A549 (cell line): ENCODE results near the gene CFAP77. TPM values are rescaled to one million over a fixed set of nuclear protein-coding genes. Genes with fewer than 3 reads are reported as not detected.

Experiments
- ATAC-seq, 2 experiments: fragments of 200-7000 bp in 1 of 2; fragments of >200 bp in 1 of 2; cut with Nextera tagmentation in 1 of 2; cut with Tn5 transposase in 1 of 2; 3 replicates each; pipeline versions ENCODE4 v1.8.0 to v1.9.1; 2018 to 2020; ENCODE audit warnings: mild to moderate bottlenecking in 1 of 2, moderate library complexity in 1 of 2
- CTCF ChIA-PET: fragments of 300-600 bp; sonication (Branson Sonifier 250); formaldehyde crosslinking; extraction: SDS; loops from one replicate; lab custom pipeline; 2021; ENCODE audit warnings: antibody characterized with exemption, inconsistent platforms; lab: Yijun Ruan, JAX
- POLR2A ChIA-PET: fragments of 350-600 bp; formaldehyde crosslinking; extraction: SDS; loops from one replicate; lab custom pipeline; 2021; ENCODE audit warnings: antibody characterized with exemption, inconsistent platforms; lab: Yijun Ruan, JAX
- DNase-seq, 2 experiments: peaks; one replicate each; pipeline versions ENCODE4 v3.0.0 to v3.0.0-alpha.2; 2011 to 2016; ENCODE audit warnings: low read depth in 1 of 2, low spot score in 1 of 2
- FAIRE-seq: peaks from 2 replicates; lab custom pipeline; 2011; peaks lifted over from hg19 to GRCh38; lab: Jason Lieb, UNC
- H3K27ac ChIP-seq, 2 experiments: fragments of >200 bp; sonication (Bioruptor Twin); formaldehyde crosslinking; 3 replicates each; pipeline ENCODE4 v1.5.1; 2016 to 2017
- H3K4me1 ChIP-seq: fragments of >200 bp; sonication (Bioruptor Twin); formaldehyde crosslinking; 3 replicates; pipeline ENCODE4 v1.6.1; 2016
- H3K4me2 ChIP-seq: fragments of >200 bp; sonication (Bioruptor Twin); formaldehyde crosslinking; 3 replicates; pipeline ENCODE4 v1.6.1; 2016
- H3K4me3 ChIP-seq: fragments of >200 bp; sonication (Bioruptor Twin); formaldehyde crosslinking; 3 replicates; pipeline ENCODE4 v1.5.1; 2016
- H3K9me3 ChIP-seq: fragments of >200 bp; sonication (Bioruptor Twin); formaldehyde crosslinking; 3 replicates; pipeline ENCODE4 v1.6.1; 2016
- EHF ChIP-seq: fragments of 250-450 bp; sonication (Bioruptor Pico); IDR thresholded peaks from 2 replicates; pipeline ENCODE4 v1.5.0; 2020; ENCODE audit warnings: mild to moderate bottlenecking
- EHMT2 ChIP-seq: fragments of 200-600 bp; sonication (generic); IDR thresholded peaks from 2 replicates; pipeline ENCODE4 v1.6.1; 2016; ENCODE audit warnings: antibody characterized with exemption, low read depth, mild to moderate bottlenecking, moderate library complexity
- EP300 ChIP-seq, 2 experiments: fragments of >200 bp; sonication (Bioruptor Twin); formaldehyde crosslinking; IDR thresholded peaks; 2 replicates in 1 of 2; 3 replicates in 1 of 2; pipeline ENCODE4 v1.6.1; 2016 to 2017
- FOSB ChIP-seq: fragments of 250-450 bp; sonication (Bioruptor Pico); IDR thresholded peaks from 2 replicates; pipeline ENCODE4 v1.5.0; 2020; ENCODE audit warnings: mild to moderate bottlenecking, moderate library complexity
- GATA3 ChIP-seq: IDR thresholded peaks from 2 replicates; pipeline ENCODE4 v1.6.1; 2012; ENCODE audit warnings: borderline replicate concordance
- HDAC2 ChIP-seq: fragments of 200-600 bp; sonication (generic); IDR thresholded peaks from 2 replicates; pipeline ENCODE4 v1.6.1; 2016
- HEYL ChIP-seq: fragments of 250-450 bp; sonication (Bioruptor Pico); IDR thresholded peaks from 2 replicates; pipeline ENCODE4 v1.8.0; 2021; ENCODE audit warnings: mild to moderate bottlenecking, moderate library complexity
- HOXB13 ChIP-seq: fragments of 250-450 bp; sonication (Bioruptor Pico); IDR thresholded peaks from 2 replicates; pipeline ENCODE4 v1.5.0; 2020; ENCODE audit warnings: low read depth, mild to moderate bottlenecking, moderate library complexity
- HOXB5 ChIP-seq: fragments of 250-450 bp; sonication (Bioruptor Pico); IDR thresholded peaks from 2 replicates; pipeline ENCODE4 v1.5.0; 2020; ENCODE audit warnings: mild to moderate bottlenecking, moderate library complexity
- KDM5A ChIP-seq: fragments of 200-600 bp; sonication (generic); IDR thresholded peaks from 2 replicates; pipeline ENCODE4 v1.6.1; 2016; ENCODE audit warnings: antibody characterized with exemption, mild to moderate bottlenecking
- MAFK ChIP-seq: fragments of 450-650 bp; IDR thresholded peaks from 2 replicates; pipeline ENCODE4 v1.6.1; 2014; ENCODE audit not compliant: partially characterized antibody
- MAZ ChIP-seq: fragments of 150-350 bp; IDR thresholded peaks from 2 replicates; pipeline ENCODE4 v1.6.1; 2014; ENCODE audit warnings: antibody characterized with exemption, low read depth, low read length, borderline replicate concordance
- MYC ChIP-seq: IDR thresholded peaks from 2 replicates; pipeline ENCODE4 v1.6.1; 2012; ENCODE audit warnings: mild to moderate bottlenecking, inconsistent platforms, low read length, improper control_type of control experiment, borderline replicate concordance
- NPAS2 ChIP-seq: fragments of 250-450 bp; sonication (Bioruptor Pico); IDR thresholded peaks from 2 replicates; pipeline ENCODE4 v1.8.0; 2022; ENCODE audit warnings: mild to moderate bottlenecking, moderate library complexity, borderline replicate concordance
- PHF8 ChIP-seq: fragments of 200-600 bp; sonication (generic); IDR thresholded peaks from 2 replicates; pipeline ENCODE4 v1.6.1; 2016; ENCODE audit warnings: low read depth, mild to moderate bottlenecking, antibody characterized with exemption, moderate library complexity, borderline replicate concordance
- POLR2AphosphoS2 ChIP-seq: conservative IDR thresholded peaks from 2 replicates; pipeline ENCODE4 v1.6.1; 2012; ENCODE audit warnings: low read length, improper control_type of control experiment, inconsistent platforms
- RNF2 ChIP-seq: fragments of 200-600 bp; sonication (generic); IDR thresholded peaks from 2 replicates; pipeline ENCODE4 v1.6.1; 2016; ENCODE audit warnings: low read depth, mild to moderate bottlenecking, antibody characterized with exemption, moderate library complexity, borderline replicate concordance
- TP53 ChIP-seq: fragments of 250-450 bp; sonication (Bioruptor Pico); IDR thresholded peaks from 2 replicates; pipeline ENCODE4 v1.5.0; 2021; ENCODE audit warnings: mild to moderate bottlenecking, moderate library complexity
- ZC3H11A ChIP-seq: fragments of 450-650 bp; IDR thresholded peaks from 2 replicates; pipeline ENCODE4 v1.6.1; 2014; ENCODE audit warnings: antibody characterized with exemption, mild to moderate bottlenecking
- WGBS: methylation state at CpG from one replicate; pipeline ENCODE4 v1.1.6; 2017; ENCODE audit errors: missing lambda C conversion rate; 5-methylcytosine and 5-hydroxymethylcytosine counted together
- polyA plus RNA-seq, 4 experiments: library from polyadenylated mRNA; depleted of rRNA in 3 of 4; stranded (reverse); fragments of >200 nt; fragmentation: RNase III in 1 of 4; extraction: RNeasy Plus Mini Kit Qiagen cat#74134 plus additional on column Dnase treatment in 1 of 4; gene quantifications; 2 replicates in 3 of 4; 3 replicates in 1 of 4; pipeline ENCODE4 v1.2.3, GENCODE V29; 2011 to 2017
- TF ChIP-seq, protein P1 (sequence below): IDR thresholded peaks from 2 replicates; pipeline ENCODE4 v1.6.1; 2012; ENCODE audit warnings: low read depth, borderline replicate concordance
- TF ChIP-seq, protein P2 (sequence below): fragments of 250-450 bp; sonication (Bioruptor Pico); IDR thresholded peaks from 2 replicates; pipeline ENCODE4 v1.5.0; 2021; ENCODE audit warnings: mild to moderate bottlenecking, moderate library complexity, borderline replicate concordance
- TF ChIP-seq, protein P3 (sequence below): fragments of 250-450 bp; sonication (Bioruptor Pico); IDR thresholded peaks from 2 replicates; pipeline ENCODE4 v1.5.0; 2020; ENCODE audit warnings: low read depth, mild to moderate bottlenecking, moderate library complexity
- TF ChIP-seq, protein P4 (sequence below): fragments of 150-350 bp; IDR thresholded peaks from 2 replicates; pipeline ENCODE4 v1.6.1; 2014; ENCODE audit warnings: low read depth, mild to moderate bottlenecking, low read length
- TF ChIP-seq, protein P5 (sequence below): fragments of 200-600 bp; sonication (generic); IDR thresholded peaks from 2 replicates; pipeline ENCODE4 v1.6.1; 2016; ENCODE audit warnings: antibody characterized with exemption, mild to moderate bottlenecking, moderate library complexity

CFAP77 gene
- polyA plus RNA-seq, 2 of the 4 experiments (the other 2 are of a cell fraction), result 0.05 TPM; not detected in 1

DNA sequence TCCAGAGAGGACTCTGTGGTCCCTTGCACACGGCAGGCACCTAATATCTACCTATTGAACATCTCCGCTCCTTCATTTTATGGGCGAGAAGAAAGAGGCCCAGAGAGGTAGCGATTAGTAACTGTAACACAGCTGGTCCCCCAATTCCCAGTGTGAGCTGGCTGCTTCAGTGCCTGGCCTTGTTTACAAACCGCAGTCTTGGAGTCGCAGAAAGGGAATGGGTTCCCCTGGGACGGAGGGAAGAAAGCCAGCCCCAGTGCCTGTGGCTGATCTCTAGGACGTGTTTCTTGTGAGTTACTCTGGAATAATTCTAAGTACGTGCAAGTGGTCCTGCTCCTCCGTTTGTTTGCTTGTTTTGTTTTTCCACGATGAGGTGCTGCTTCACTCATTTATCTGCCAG, 52.0 kb downstream of the CFAP77 start:
- 66% methylated on average over 11 of the region's 11 CpGs for WGBS
- H3K9me3 ChIP-seq, result no peaks in the 10 kb centered on the region
- TF ChIP-seq EP300 (IDR thresholded peaks at IDR 0.05) (no peak), MAFK (no peak), RNF2 (no peak), HOXB13 (no peak), POLR2AphosphoS2 (no peak), HDAC2 (no peak), KDM5A (no peak), PHF8 (no peak)
- TF ChIP-seq, protein P1, sequence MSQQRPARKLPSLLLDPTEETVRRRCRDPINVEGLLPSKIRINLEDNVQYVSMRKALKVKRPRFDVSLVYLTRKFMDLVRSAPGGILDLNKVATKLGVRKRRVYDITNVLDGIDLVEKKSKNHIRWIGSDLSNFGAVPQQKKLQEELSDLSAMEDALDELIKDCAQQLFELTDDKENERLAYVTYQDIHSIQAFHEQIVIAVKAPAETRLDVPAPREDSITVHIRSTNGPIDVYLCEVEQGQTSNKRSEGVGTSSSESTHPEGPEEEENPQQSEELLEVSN, result no peak
- TF ChIP-seq, protein P2, sequence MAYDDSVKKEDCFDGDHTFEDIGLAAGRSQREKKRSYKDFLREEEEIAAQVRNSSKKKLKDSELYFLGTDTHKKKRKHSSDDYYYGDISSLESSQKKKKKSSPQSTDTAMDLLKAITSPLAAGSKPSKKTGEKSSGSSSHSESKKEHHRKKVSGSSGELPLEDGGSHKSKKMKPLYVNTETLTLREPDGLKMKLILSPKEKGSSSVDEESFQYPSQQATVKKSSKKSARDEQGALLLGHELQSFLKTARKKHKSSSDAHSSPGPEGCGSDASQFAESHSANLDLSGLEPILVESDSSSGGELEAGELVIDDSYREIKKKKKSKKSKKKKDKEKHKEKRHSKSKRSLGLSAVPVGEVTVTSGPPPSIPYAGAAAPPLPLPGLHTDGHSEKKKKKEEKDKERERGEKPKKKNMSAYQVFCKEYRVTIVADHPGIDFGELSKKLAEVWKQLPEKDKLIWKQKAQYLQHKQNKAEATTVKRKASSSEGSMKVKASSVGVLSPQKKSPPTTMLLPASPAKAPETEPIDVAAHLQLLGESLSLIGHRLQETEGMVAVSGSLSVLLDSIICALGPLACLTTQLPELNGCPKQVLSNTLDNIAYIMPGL (CRISPR knock-in tag), result no peak
- CTCF ChIA-PET, result no interaction called here
- FAIRE-seq (no peak), ATAC-seq (no peak), DNase-seq (no peak)
- H3K4me2 ChIP-seq, result no peak overlapping the region
- no peaks in the 10 kb centered on the region for H3K4me1 ChIP-seq
- no peak overlapping the region for H3K27ac ChIP-seq
- POLR2A ChIA-PET, result no interaction called here
- no peak overlapping the region for H3K4me3 ChIP-seq

DNA sequence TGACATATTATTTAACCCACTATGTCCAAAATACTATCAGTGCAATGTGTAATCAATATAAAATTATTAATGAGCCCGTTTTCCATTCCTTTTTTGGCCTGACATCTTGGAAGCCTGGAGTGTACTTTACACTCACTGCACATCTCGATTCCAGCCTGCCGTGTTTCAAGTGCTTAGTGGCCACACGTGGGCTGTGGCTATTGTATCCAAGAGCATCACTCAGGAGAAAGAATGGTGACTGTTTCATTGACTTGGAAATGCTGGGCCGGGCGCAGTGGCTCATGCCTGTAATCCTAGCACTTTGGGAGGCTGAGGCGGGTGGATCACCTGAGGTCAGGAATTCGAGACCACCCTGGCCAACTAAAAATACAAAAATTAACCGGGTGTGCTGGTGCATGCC, 54.5 kb downstream of the CFAP77 start:
- no peak for FAIRE-seq
- TF ChIP-seq, protein P3, sequence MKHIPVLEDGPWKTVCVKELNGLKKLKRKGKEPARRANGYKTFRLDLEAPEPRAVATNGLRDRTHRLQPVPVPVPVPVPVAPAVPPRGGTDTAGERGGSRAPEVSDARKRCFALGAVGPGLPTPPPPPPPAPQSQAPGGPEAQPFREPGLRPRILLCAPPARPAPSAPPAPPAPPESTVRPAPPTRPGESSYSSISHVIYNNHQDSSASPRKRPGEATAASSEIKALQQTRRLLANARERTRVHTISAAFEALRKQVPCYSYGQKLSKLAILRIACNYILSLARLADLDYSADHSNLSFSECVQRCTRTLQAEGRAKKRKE, result no peak
- TF ChIP-seq HOXB5 (CRISPR knock-in tag), result no peak
- Histone ChIP-seq H3K4me2 (no peak overlapping the region), H3K4me1 (no peaks in the 10 kb centered on the region), H3K9me3 (no peaks in the 10 kb centered on the region), H3K27ac (no peak overlapping the region), H3K4me3 (no peak overlapping the region)
- no peak for ATAC-seq
- no peak for DNase-seq
- POLR2A ChIA-PET, result no interaction called here
- CTCF ChIA-PET, result no interaction called here
- WGBS, result 45% methylated on average over 9 of the region's 9 CpGs

DNA sequence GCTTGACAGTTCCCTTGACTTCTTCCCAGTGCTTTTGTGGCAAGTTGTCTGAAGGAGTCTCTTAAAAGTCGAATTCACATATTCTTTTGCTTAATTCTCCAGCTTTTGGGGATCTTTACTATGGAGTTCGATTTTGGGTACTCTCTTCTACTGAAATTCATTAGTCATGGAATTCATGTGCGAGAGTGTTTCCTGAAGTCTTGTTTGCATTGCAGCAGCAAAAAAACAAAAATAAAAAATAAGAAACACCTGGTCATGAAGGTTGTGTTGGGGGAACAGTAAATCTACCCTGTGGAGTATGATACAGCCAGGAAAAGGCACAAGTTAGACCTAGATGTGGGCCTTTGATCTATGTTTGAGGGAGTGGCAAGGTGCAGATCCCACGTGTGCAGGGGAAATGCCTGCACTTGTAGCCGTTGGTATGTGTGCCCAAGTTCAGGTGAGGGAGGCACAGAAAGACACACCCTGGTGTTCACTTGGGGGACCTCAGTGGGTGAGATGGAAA, 55.2 kb downstream of the CFAP77 start:
- H3K4me1 ChIP-seq, result no peaks in the 10 kb centered on the region
- no peak for FAIRE-seq
- TF ChIP-seq NPAS2 (CRISPR knock-in tag), result no peak
- no peak for TF ChIP-seq HEYL (CRISPR knock-in tag)
- TF ChIP-seq, protein P4, sequence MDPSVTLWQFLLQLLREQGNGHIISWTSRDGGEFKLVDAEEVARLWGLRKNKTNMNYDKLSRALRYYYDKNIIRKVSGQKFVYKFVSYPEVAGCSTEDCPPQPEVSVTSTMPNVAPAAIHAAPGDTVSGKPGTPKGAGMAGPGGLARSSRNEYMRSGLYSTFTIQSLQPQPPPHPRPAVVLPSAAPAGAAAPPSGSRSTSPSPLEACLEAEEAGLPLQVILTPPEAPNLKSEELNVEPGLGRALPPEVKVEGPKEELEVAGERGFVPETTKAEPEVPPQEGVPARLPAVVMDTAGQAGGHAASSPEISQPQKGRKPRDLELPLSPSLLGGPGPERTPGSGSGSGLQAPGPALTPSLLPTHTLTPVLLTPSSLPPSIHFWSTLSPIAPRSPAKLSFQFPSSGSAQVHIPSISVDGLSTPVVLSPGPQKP, result no peak
- no peak for TF ChIP-seq ZC3H11A
- no peak for TF ChIP-seq EHF (CRISPR knock-in tag)
- TF ChIP-seq, protein P2 (CRISPR knock-in tag), result no peak
- TF ChIP-seq HDAC2, result no peak
- no peak for TF ChIP-seq TP53
- no peak for TF ChIP-seq FOSB (CRISPR knock-in tag)
- TF ChIP-seq, protein P5, sequence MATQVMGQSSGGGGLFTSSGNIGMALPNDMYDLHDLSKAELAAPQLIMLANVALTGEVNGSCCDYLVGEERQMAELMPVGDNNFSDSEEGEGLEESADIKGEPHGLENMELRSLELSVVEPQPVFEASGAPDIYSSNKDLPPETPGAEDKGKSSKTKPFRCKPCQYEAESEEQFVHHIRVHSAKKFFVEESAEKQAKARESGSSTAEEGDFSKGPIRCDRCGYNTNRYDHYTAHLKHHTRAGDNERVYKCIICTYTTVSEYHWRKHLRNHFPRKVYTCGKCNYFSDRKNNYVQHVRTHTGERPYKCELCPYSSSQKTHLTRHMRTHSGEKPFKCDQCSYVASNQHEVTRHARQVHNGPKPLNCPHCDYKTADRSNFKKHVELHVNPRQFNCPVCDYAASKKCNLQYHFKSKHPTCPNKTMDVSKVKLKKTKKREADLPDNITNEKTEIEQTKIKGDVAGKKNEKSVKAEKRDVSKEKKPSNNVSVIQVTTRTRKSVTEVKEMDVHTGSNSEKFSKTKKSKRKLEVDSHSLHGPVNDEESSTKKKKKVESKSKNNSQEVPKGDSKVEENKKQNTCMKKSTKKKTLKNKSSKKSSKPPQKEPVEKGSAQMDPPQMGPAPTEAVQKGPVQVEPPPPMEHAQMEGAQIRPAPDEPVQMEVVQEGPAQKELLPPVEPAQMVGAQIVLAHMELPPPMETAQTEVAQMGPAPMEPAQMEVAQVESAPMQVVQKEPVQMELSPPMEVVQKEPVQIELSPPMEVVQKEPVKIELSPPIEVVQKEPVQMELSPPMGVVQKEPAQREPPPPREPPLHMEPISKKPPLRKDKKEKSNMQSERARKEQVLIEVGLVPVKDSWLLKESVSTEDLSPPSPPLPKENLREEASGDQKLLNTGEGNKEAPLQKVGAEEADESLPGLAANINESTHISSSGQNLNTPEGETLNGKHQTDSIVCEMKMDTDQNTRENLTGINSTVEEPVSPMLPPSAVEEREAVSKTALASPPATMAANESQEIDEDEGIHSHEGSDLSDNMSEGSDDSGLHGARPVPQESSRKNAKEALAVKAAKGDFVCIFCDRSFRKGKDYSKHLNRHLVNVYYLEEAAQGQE, result no peak
- TF ChIP-seq EHMT2, result no peak
- no peak for TF ChIP-seq MAZ
- no peak for TF ChIP-seq KDM5A
- TF ChIP-seq GATA3, result no peak
- no peak for TF ChIP-seq EP300 (IDR thresholded peaks at IDR 0.05)
- no peak for TF ChIP-seq MYC

More for the DNA sequence above, 55.2 kb downstream of the CFAP77 start:
- H3K4me3 ChIP-seq, result no peak overlapping the region
- ATAC-seq (no peak), DNase-seq (no peak)
- H3K4me2 ChIP-seq, result no peak overlapping the region
- 13% methylated on average over 5 of the region's 5 CpGs for WGBS
- CTCF ChIA-PET, result interaction anchor here (1.5 kb wide), 1 partner anchor 53 kb away, joined by 4 read pairs; no protein-coding TSS in a partner anchor
- H3K9me3 ChIP-seq, result no peaks in the 10 kb centered on the region
- POLR2A ChIA-PET, result no interaction called here
- no peak overlapping the region for H3K27ac ChIP-seq
